ENCODE results near the gene IL17C. TPM values are rescaled to one million over a fixed set of nuclear protein-coding genes. Genes with fewer than 3 reads are reported as not detected.

Gene IL17C
- total RNA-seq, result not detected
- polyA plus RNA-seq, result not detected

DNA sequence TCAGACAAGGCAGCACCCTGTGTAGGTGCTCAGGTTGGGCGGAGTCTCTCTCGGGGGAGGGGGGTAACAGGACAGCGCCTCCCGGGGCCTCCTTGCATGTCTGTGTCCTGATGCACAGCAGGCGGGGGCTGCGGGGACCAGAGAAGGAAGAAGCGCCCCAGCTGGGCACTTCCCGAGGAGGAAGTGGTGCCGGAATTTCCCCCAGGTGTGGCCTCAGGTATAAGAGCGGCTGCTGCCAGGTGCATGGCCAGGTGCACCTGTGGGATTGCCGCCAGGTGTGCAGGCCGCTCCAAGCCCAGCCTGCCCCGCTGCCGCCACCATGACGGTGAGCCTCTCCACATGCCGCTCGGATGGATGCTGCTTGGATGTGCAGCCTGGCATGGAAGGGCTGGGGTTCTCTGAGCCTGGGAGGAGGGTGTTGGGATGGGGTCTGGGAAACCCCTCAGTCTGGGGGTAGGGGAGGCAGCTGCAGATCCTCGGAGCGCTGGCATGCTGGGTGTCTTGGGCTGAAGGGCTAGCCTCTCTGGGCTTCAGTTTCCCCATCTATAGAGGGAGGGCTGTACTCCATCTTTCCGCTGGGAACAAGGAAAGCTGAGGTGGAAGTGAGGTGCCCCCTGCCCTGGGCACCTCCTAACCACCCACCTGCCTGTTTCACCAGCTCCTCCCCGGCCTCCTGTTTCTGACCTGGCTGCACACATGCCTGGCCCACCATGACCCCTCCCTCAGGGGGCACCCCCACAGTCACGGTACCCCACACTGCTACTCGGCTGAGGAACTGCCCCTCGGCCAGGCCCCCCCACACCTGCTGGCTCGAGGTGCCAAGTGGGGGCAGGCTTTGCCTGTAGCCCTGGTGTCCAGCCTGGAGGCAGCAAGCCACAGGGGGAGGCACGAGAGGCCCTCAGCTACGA lies at the start of gene IL17C:
TSS of gene IL17C (plus strand) at position 250 of the 908 bp plus-strand sequence. CDS start at position 320, 70 bp downstream.
- 51% methylated on average over 27 of the region's 27 CpGs for WGBS
- Histone ChIP-seq H3K27me3 (ENCODE audit: control insufficient read depth in 4 of 4, insufficient read depth in 4 of 4, low read length in 3 of 4) (peaks cover 0 to 3% (median under 1%) of the 10 kb centered on the region in 4 donors), H3K36me3 (ENCODE audit: control insufficient read depth in 4 of 4, insufficient read depth in 3 of 4, low read depth in 1 of 4, low read length in 3 of 4) (no peaks in the 10 kb centered on the region), H3K27ac (ENCODE audit: low read depth in 1 of 2, low read length in 2 of 2) (no peak within 1 kb of the TSS), H3K4me3 (ENCODE audit: low read depth in 1 of 3, low read length in 3 of 3) (no peak within 1 kb of the TSS), H3K4me1 (ENCODE audit: control insufficient read depth in 4 of 4, insufficient read depth in 4 of 4, low read length in 3 of 4) (peaks cover 0 to 4% (median 0%) of the 10 kb centered on the region in 4 donors), H3K9ac (ENCODE audit: low read depth in 1 of 2, low read length in 2 of 2) (no peak within 1 kb of the TSS), H3K9me3 (ENCODE audit: control insufficient read depth in 4 of 4, low read length in 3 of 4) (no peaks in the 10 kb centered on the region)
- no peak for DNase-seq (ENCODE audit: low spot score)
- TF ChIP-seq REST (IDR thresholded peaks at IDR 0.05) (no peak), TAF1 (conservative IDR thresholded peaks at IDR 0.05) (no peak), JUND (IDR thresholded peaks at IDR 0.05) (no peak), HNF4A (conservative IDR thresholded peaks at IDR 0.05) (no peak), ZBTB33 (IDR thresholded peaks at IDR 0.05) (no peak), ATF3 (IDR thresholded peaks at IDR 0.05) (no peak), MAX (IDR thresholded peaks at IDR 0.05) (no peak), SP1 (IDR thresholded peaks at IDR 0.05) (no peak), RAD21 (IDR thresholded peaks at IDR 0.05) (no peak), GABPA (IDR thresholded peaks at IDR 0.05 in 1 of 2, conservative IDR thresholded peaks at IDR 0.05 in 1 of 2) (no peak), YY1 (IDR thresholded peaks at IDR 0.05) (no peak), RXRA (IDR thresholded peaks at IDR 0.05) (no peak), NR2F2 (IDR thresholded peaks at IDR 0.05) (no peak), FOXA1 (IDR thresholded peaks at IDR 0.05) (no peak), FOXA2 (IDR thresholded peaks at IDR 0.05) (no peak), HNF4G (IDR thresholded peaks at IDR 0.05) (no peak)
- TF ChIP-seq, protein P1, sequence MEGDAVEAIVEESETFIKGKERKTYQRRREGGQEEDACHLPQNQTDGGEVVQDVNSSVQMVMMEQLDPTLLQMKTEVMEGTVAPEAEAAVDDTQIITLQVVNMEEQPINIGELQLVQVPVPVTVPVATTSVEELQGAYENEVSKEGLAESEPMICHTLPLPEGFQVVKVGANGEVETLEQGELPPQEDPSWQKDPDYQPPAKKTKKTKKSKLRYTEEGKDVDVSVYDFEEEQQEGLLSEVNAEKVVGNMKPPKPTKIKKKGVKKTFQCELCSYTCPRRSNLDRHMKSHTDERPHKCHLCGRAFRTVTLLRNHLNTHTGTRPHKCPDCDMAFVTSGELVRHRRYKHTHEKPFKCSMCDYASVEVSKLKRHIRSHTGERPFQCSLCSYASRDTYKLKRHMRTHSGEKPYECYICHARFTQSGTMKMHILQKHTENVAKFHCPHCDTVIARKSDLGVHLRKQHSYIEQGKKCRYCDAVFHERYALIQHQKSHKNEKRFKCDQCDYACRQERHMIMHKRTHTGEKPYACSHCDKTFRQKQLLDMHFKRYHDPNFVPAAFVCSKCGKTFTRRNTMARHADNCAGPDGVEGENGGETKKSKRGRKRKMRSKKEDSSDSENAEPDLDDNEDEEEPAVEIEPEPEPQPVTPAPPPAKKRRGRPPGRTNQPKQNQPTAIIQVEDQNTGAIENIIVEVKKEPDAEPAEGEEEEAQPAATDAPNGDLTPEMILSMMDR (IDR thresholded peaks at IDR 0.05; ENCODE audit: low read depth, low read length, missing input control), result no peak
